Right kidney (tissue), 1 donor: Measurements from ENCODE around the gene MYO18A.

ENCODE experiments used
- DNase-seq: peaks from one replicate; pipeline ENCODE4 v3.0.0-alpha.2; 2016

Gene MYO18A

DNA sequence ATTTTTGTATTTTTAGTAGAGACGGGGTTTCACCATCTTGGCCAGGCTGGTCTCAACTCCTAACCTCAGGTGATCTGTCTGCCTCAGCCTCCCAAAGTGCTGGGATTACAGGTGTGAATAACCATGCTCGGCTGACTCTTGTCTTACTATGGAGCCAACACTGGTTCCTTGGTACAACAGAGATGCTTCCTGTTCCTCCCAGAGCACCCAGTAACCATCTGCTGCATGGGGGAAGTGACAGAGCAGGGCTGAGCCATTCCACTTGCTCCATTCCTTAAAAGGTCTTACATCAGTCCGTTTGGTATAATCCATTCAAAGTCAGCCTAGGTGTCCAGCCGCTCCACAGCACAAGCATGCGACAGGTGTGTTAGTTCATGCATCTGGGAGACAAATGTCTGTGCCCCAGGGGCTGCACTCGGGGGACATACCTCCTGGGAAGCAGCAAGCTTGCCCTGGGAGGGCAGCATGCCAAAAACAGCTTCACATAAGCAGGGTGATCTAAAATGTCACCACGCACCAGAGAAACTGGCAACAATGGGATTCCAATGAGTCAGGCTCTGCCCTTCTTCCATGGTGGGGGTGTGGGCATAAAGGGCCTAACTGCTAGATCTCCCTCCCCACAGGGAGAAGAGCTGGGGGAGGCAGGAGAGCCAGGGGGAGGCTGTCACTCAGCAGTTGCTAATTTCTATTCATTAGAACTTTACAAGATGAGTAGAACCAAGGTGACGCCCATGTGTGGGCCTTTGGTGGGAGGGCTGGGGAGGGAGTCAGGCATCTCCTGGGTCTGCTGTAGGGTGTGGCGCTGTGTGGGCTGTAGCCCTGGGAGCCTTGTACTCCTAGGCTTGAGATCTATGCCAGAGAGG lies 101.8 kb downstream of the MYO18A start:
- DNase-seq = no peak

GRCh38 chr17:29077320-29077719 lies 102.9 kb downstream of the MYO18A start:
- no peak for DNase-seq

DNA sequence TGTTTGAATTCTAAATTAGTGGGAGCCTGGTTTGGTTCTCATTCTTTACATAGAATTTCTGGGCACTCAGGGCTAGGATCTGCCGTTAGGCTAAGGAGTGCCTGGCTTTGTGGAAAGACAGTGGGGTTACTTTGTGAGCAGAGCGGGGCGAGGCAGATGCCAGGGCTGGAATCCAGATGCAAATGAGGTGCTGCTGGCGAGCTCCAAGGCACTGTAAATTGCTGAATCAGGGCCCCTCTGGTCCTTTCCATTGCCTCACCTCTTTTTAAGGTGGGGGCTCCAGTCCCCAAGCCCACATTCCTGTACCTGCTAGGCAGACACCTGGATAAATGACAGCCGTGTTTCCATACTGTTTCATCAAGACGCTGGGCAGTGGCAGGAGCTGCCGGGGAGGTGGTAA lies 103.5 kb downstream of the MYO18A start:
- DNase-seq = no peak

DNA sequence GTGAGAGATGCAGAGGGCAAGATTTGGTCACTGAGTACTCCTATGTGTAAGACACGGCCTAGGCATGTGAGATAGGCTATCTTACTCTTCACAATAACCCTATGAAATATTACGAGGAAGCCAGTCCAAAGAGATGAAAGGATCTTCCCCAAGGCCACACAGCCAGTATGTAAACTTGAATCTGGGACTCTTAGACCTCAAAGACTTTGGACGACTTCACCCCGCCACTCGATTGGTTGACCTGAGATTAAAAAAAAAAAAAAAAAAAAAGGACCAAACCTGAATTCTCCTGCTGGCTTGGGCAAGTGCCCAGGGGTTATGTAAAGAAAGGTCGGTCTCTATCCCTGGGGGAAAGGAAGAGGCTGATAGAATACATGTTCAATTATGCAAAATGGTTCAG lies 104.1 kb downstream of the MYO18A start:
- DNase-seq = no peak

- no peak for DNase-seq
Measured at GRCh38 chr17:29074488-29074887, 105.7 kb downstream of the MYO18A start.

- DNase-seq = no peak
Measured at GRCh38 chr17:29073520-29073919, 106.7 kb downstream of the MYO18A start.

- no peak for DNase-seq
Measured at GRCh38 chr17:29073045-29073444, 107.2 kb downstream of the MYO18A start.

DNA sequence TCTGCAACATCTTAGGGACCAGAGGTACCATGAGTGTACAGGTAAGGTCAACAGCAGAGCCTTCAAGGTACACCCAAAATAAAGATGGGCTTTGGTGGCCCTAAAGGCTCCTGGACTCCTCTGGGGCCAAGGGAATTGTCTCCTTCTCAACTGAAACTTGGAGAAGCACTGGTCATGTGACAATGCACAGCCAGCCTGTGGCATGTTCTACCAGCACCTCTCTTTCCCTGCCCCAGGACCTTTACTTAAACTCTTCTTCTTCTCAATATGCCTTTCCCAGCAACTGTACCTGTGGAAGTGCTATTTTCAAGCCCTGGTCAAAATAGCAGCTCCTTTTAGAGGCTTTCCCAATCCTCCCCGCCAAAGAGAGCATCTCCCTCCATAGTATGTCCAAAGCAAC lies 108.9 kb downstream of the MYO18A start:
- no peak for DNase-seq

GRCh38 chr17:29070781-29071180 lies 109.4 kb downstream of the MYO18A start:
- no peak for DNase-seq

DNA sequence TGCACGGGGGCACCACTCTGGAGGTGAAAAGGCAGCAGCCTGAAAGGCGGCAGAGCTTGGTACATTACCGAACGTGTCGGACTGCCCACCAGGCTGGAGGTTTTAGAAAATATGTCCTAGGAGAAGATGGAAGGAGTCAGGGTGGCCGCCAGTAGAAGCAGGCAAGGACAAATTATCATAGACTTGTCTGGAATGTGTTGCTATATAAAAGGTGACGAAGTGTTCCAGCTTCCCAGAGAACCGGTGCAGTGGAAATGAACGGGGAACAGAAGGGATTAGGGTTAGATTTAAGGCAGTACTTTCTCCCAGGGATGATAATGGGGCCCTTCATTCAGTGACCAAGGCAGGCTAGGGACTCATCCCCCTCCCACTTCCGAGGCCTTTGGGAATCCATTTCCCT lies 109.9 kb downstream of the MYO18A start:
- no peak for DNase-seq

GRCh38 chr17:29069526-29070041 lies 110.6 kb downstream of the MYO18A start:
- DNase-seq = no peak

DNA sequence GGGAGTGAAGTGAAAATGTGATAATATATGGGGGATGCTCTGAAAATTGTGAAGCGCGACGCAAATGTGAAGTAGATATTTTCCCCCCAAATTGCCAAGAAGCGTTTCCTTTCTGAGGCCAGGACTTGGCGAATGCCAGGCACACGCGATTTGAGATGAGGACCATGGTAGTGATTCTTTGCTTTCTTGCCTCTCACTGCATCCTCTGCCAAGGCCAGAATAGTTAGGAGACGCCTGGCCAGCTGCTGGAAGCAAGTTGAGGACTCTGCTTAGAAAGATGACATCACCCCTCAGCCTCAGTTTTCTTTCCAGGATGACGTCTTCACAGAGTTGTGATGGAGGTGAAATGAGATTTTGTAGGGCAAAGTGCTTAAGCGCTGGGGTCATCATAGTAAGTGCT lies 111.4 kb downstream of the MYO18A start:
- no peak for DNase-seq

DNA sequence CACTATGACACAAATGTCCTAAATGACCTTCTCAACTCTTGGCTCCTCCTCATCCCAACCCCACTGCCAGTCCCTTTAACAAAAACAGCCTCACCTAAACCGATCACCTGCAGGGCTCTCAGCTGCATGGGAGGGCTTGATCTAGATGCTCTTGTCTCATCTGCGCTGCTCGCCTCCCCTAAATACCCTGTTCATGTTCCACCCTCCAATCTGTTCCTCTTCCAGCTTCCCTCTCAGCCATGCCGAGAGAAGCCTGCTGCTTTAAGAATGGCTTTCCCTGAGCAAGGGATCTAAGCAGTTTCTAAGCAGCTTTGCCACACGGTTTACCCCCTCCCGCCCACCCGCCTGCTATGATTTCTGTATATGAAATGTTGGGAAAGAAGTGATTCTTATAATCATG lies 113.6 kb downstream of the MYO18A start:
- DNase-seq = no peak

- no peak for DNase-seq
Measured at GRCh38 chr17:29066047-29066446, 114.2 kb downstream of the MYO18A start.

DNA sequence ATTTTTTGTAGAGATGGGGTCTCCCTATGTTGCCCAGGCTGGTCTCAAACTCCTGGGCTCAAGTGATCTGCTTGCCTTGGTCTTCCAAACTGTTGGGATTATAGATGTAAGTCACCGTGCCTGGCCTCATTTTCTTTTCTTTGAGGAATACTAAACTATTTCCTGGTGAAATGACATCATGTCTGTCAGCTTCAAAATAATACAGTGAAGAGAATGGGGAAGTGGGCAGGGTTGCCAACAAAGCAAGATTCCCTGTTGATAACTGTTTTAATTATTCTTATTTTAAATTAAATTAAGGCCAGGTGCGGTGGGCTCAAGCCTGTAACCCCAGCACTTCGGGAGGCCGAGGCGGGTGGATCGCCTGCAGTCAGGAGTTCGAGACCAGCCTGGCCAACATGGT lies 116.2 kb downstream of the MYO18A start:
- no peak for DNase-seq

GRCh38 chr17:29062215-29062614 lies 118.0 kb downstream of the MYO18A start:
- DNase-seq = no peak

DNA sequence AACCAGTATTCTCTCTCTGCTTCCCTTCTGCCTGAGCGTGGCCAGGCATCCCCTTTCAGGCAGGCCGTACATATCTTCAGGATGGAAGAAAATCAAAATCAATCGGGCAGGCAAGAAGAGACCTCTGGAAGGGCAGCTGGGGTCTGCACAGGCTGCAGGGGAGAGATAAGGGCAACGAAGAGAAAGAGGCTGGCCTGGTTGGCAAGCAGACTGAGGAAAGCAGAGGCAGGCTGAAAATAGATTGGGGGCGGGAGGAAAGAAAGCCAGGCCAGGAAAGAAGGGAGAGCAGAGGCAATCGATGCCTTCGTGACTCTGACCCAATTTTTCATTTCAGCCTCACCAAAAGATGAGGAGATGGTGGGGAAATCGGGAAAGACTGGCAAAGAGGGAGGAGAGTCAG lies 119.2 kb downstream of the MYO18A start:
- no peak for DNase-seq

DNA sequence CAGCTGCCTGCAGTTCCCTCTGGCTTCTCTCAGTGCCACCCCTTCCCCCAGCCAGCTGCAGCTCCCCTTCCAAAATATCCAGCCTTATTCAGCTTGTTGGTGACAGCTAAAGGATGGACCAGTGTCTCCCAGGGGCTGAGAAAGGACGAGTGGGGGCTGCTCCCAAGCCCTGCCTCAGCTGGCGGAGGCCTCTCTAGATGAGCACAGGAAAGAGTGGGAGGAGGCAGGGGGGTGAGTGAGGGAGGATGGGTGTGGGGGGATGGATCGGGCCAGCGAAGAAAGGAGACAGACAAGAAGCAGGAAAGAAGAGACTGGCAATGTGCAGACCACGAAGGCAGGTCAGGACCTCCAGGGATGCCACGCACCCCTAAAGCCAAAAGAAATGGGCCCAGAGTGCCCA lies 119.7 kb downstream of the MYO18A start:
- DNase-seq = no peak

GRCh38 chr17:29059281-29059680 lies 120.9 kb downstream of the MYO18A start:
- no peak for DNase-seq

- DNase-seq = no peak
Measured at GRCh38 chr17:29058391-29058790, 121.8 kb downstream of the MYO18A start.

DNA sequence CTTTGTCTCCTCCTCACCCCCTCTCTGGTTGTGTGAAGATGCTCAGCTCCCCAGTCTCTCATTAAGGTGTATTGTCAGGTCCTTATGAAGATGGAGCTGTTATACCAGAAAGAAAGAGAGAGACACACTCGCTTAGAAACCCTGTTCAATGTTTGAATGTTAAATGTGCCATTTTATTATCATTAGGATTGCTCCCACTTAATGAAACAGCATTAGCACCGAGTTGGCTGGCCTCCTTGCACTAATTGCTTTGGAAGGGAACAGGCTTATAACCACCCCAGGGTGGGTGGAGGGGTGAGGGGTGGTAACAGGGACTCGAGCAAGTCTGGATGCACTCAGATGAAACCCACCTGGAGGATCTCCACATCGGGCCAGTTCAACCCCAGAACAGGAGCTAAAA lies 122.8 kb downstream of the MYO18A start:
- no peak for DNase-seq

- DNase-seq = no peak
Measured at GRCh38 chr17:29054835-29055234, 125.4 kb downstream of the MYO18A start.

DNA sequence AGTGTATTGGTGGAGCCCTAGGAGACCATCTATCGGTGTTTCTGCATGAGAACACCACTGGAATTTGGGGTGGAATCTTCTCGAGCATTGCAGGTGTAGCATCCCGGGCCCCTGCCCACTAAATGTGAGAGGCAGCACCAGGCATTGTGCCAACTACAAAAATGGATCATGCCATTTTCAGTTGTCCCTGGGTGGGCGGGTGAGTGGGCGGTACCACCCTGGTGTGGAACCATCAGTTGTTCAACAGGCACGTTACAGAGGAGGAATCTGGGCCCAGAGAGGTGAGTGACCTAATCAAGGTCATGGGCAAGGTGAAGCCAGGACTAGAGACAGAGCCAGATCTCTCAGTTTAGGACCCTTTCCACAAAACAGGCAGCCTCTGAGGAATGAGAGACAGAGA lies 128.5 kb downstream of the MYO18A start:
- DNase-seq = no peak

- no peak for DNase-seq
Measured at GRCh38 chr17:29051194-29051593, 129.0 kb downstream of the MYO18A start.
